SU-DHL-6 (cell line): ENCODE measurements around the gene IFIT2.
A peak's percentile ranks its signal among the peaks of the same experiment; 100 is the strongest.

Experiments used
- H2AFZ ChIP-seq: fragments of 200-600 bp; sonication (generic); 2 replicates; pipeline ENCODE4 v1.6.1; 2014; ENCODE audit warnings: low read depth, mild to moderate bottlenecking, moderate library complexity, mixed read lengths, antibody characterized with exemption, low read length; ENCODE audit not compliant: severe bottlenecking
- H3F3A ChIP-seq: fragments of 200-600 bp; shearing (Covaris generic); 2 replicates; pipeline ENCODE4 v1.6.0; 2016; ENCODE audit warnings: antibody characterized with exemption, mild to moderate bottlenecking; ENCODE audit not compliant: insufficient read depth
- H3K27ac ChIP-seq: fragments of 200-600 bp; sonication (generic); 2 replicates; pipeline ENCODE4 v1.5.1; 2016; ENCODE audit warnings: low read depth, mild to moderate bottlenecking, low read length, moderate library complexity, mixed read lengths
- H3K27me3 ChIP-seq: fragments of 200-600 bp; sonication (generic), shearing (Covaris generic); 2 replicates; pipeline ENCODE4 v1.6.0; 2014; ENCODE audit warnings: mild to moderate bottlenecking, low read length
- H3K36me3 ChIP-seq: fragments of 200-600 bp; sonication (generic); 2 replicates; pipeline ENCODE4 v1.6.1; 2014; ENCODE audit warnings: mild to moderate bottlenecking, low read length, mixed read lengths
- H3K4me2 ChIP-seq: fragments of 300-600, 200-600 bp; shearing (Covaris generic), sonication (generic); 2 replicates; pipeline ENCODE4 v1.6.0; 2014; ENCODE audit warnings: low read length, low read depth, mild to moderate bottlenecking; ENCODE audit not compliant: poor library complexity, severe bottlenecking
- H3K4me3 ChIP-seq: fragments of 200-600 bp; sonication (generic); 2 replicates; pipeline ENCODE4 v1.5.1; 2014; ENCODE audit warnings: antibody characterized with exemption, low read length, mild to moderate bottlenecking, mixed read lengths; ENCODE audit not compliant: insufficient read depth, poor library complexity, severe bottlenecking
- H3K79me2 ChIP-seq: fragments of 200-600 bp; sonication (generic); 2 replicates; pipeline ENCODE4 v1.6.1; 2014; ENCODE audit warnings: mild to moderate bottlenecking, low read length, moderate library complexity; ENCODE audit not compliant: insufficient read depth
- H3K9ac ChIP-seq: fragments of 200-600 bp; sonication (generic); 2 replicates; pipeline ENCODE4 v1.7.0; 2014; ENCODE audit warnings: mild to moderate bottlenecking, low read length
- H3K9me2 ChIP-seq: fragments of 200-600 bp; sonication (generic); replicated peaks from 2 replicates; pipeline ENCODE4 v1.6.1; 2014; ENCODE audit warnings: low read length; ENCODE audit not compliant: insufficient read depth
- H3K9me3 ChIP-seq: fragments of 200-600 bp; sonication (generic); 2 replicates; pipeline ENCODE4 v1.6.1; 2014; ENCODE audit warnings: low read length, mixed read lengths; ENCODE audit not compliant: insufficient read depth
- H4K20me1 ChIP-seq: fragments of 200-600 bp; sonication (generic); 2 replicates; pipeline ENCODE4 v1.6.1; 2014; ENCODE audit warnings: low read depth, mild to moderate bottlenecking, antibody characterized with exemption, low read length, moderate library complexity, mixed read lengths
- CTCF ChIP-seq: fragments of 200-600 bp; sonication (generic); IDR thresholded peaks from one replicate; pipeline ENCODE4 v1.5.1; 2017; ENCODE audit warnings: antibody characterized with exemption, mild to moderate bottlenecking, low read length, moderate library complexity; ENCODE audit not compliant: insufficient read depth, poor library complexity, severe bottlenecking
- EZH2phosphoT487 ChIP-seq: fragments of 200-600 bp; sonication (generic), shearing (Covaris generic); conservative IDR thresholded peaks from 2 replicates; pipeline ENCODE4 v1.6.1; 2018; ENCODE audit warnings: mild to moderate bottlenecking, antibody characterized with exemption, low read length, moderate library complexity, mixed read lengths

The IFIT2 gene

GRCh38 chr10:89332123-89332633 lies 30.3 kb downstream of the IFIT2 start:
- Histone ChIP-seq H3K27ac (no peak overlapping the region), H3K27me3 (no peaks in the 10 kb centered on the region), H3K9ac (no peak overlapping the region), H3K9me3 (no peaks in the 10 kb centered on the region), H3F3A (peaks cover 17% of the 10 kb centered on the region), H3K36me3 (no peaks in the 10 kb centered on the region), H2AFZ (no peak overlapping the region), H3K9me2 (no peaks in the 10 kb centered on the region), H3K4me3 (no peak overlapping the region), H3K4me2 (peak overlapping the region; percentile 47), H4K20me1 (no peaks in the 10 kb centered on the region), H3K79me2 (no peaks in the 10 kb centered on the region)
- no peak for TF ChIP-seq CTCF
- TF ChIP-seq EZH2phosphoT487 = no peak

- Histone ChIP-seq H3K27ac (no peak overlapping the region), H3K36me3 (no peaks in the 10 kb centered on the region), H3F3A (peaks cover 17% of the 10 kb centered on the region), H3K4me2 (no peak overlapping the region), H3K27me3 (no peaks in the 10 kb centered on the region), H3K9me3 (no peaks in the 10 kb centered on the region), H3K79me2 (no peaks in the 10 kb centered on the region), H4K20me1 (no peaks in the 10 kb centered on the region), H2AFZ (no peak overlapping the region), H3K9ac (no peak overlapping the region), H3K4me3 (no peak overlapping the region), H3K9me2 (no peaks in the 10 kb centered on the region)
- TF ChIP-seq EZH2phosphoT487 (no peak), CTCF (no peak)
Measured at GRCh38 chr10:89335226-89335625, 33.4 kb downstream of the IFIT2 start.

- Histone ChIP-seq H3K36me3 (no peaks in the 10 kb centered on the region), H3K9me3 (no peaks in the 10 kb centered on the region), H3K4me3 (no peak overlapping the region), H3K27ac (no peak overlapping the region), H3K4me2 (no peak overlapping the region), H3K9me2 (no peaks in the 10 kb centered on the region), H3K9ac (no peak overlapping the region), H2AFZ (no peak overlapping the region), H3K27me3 (no peaks in the 10 kb centered on the region), H3F3A (peaks cover 17% of the 10 kb centered on the region), H4K20me1 (no peaks in the 10 kb centered on the region), H3K79me2 (no peaks in the 10 kb centered on the region)
- TF ChIP-seq EZH2phosphoT487 (no peak), CTCF (no peak)
Measured at GRCh38 chr10:89336241-89336640, 34.4 kb downstream of the IFIT2 start.
